ENCODE measurements around the gene FOS. TPM values are rescaled to one million over a fixed set of nuclear protein-coding genes. Genes with fewer than 3 reads are reported as not detected.
"Not testable (repeated sequence)": the region's sequence is repeated elsewhere in the genome, so short reads cannot be mapped to it uniquely, and the experiment has no call there.

FOS gene
- total and polyA plus RNA-seq, 4 donors: 63.7 to 879 (median 131) TPM

DNA sequence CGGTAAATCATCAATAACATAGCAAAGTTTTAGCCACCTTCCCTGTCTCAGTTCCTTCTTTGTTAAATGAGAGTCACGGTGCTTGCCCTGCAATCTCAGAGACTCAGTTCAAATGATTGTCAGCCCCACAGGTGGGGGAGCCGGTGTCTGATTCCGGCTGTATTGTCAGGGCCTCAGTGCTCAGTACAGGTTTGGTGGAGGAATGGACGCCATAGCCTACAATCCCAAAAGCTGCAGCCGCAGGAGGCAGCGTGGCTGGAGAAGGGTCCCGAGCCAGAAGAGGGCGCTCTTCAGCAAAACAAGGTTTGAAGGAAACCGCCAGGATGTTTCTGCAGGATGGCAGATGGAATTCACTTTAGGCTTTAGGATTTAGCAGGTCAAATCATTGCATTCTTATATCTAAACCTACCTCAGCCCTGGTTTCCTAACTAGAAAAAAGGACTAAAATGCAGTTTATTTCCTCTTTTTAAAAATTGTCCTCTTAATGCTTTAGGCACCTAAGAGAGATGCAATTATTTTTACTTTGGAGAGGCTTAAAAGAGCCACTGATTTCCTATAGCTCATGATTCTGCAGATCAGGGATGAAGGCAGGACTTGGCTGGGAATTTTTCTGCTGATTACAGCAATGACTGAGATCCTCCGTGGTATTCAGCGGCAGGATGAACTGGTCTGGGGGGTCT lies 29.2 kb downstream of the FOS start:
- WGBS, 2 donors: 21 to 27% methylated on average over 12 of the region's 12 CpGs
- Histone ChIP-seq H3K9me3 (ENCODE audit: control insufficient read depth in 4 of 4, insufficient read depth in 3 of 4, low read length in 3 of 4) (no peaks in the 10 kb centered on the region), H3K27me3 (ENCODE audit: control insufficient read depth in 3 of 3, insufficient read depth in 3 of 3, low read length in 2 of 3) (no peaks in the 10 kb centered on the region), H3K4me1 (ENCODE audit: control insufficient read depth in 5 of 5, insufficient read depth in 5 of 5, low read length in 5 of 5) (peaks cover 0 to 23% (median 11%) of the 10 kb centered on the region in 5 donors), H3K4me3 (no peak overlapping the region), H3K36me3 (ENCODE audit: control insufficient read depth in 4 of 4, insufficient read depth in 4 of 4, low read length in 4 of 4) (no peaks in the 10 kb centered on the region), H3K27ac (ENCODE audit: low read depth in 1 of 2, low read length in 1 of 2) (no peak overlapping the region), H3K9ac (ENCODE audit: insufficient read depth in 1 of 2, low read length in 2 of 2) (no peak overlapping the region)
- ATAC-seq (ENCODE audit: insufficient read depth, low FRiP score) (peak; percentile 72), DNase-seq (peak; percentile 90 to 91 (median 91))
- TF ChIP-seq, protein P1, sequence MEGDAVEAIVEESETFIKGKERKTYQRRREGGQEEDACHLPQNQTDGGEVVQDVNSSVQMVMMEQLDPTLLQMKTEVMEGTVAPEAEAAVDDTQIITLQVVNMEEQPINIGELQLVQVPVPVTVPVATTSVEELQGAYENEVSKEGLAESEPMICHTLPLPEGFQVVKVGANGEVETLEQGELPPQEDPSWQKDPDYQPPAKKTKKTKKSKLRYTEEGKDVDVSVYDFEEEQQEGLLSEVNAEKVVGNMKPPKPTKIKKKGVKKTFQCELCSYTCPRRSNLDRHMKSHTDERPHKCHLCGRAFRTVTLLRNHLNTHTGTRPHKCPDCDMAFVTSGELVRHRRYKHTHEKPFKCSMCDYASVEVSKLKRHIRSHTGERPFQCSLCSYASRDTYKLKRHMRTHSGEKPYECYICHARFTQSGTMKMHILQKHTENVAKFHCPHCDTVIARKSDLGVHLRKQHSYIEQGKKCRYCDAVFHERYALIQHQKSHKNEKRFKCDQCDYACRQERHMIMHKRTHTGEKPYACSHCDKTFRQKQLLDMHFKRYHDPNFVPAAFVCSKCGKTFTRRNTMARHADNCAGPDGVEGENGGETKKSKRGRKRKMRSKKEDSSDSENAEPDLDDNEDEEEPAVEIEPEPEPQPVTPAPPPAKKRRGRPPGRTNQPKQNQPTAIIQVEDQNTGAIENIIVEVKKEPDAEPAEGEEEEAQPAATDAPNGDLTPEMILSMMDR (IDR thresholded peaks at IDR 0.05; ENCODE audit: control extremely low read depth, extremely low read depth): peak; percentile 93

DNA sequence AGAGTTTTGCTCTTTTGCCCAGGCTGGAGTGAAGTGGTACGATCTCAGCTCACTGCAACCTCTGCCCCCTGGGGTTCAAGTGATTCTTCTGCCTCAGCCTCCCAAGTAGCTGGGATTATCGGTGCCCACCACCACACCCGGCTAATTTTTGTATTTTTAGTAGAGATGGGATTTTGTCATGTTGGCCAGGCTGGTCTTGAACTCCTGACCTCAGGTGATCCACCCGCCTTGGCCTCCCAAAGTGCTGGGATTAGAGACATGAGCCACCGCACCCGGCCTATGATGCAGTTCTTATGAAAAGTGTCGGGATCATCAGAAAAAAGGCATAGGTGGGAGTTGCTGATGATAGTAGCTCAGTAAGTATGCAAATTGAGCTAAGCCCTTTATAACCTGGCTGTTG lies 30.4 kb downstream of the FOS start:
- not testable (repeated sequence) for ATAC-seq (ENCODE audit: insufficient read depth, low FRiP score); H3K9me3 ChIP-seq (ENCODE audit: control insufficient read depth in 4 of 4, insufficient read depth in 3 of 4, low read length in 3 of 4); DNase-seq; H3K27me3 ChIP-seq (ENCODE audit: control insufficient read depth in 3 of 3, insufficient read depth in 3 of 3, low read length in 2 of 3); H3K27ac ChIP-seq (ENCODE audit: low read depth in 1 of 2, low read length in 1 of 2); H3K36me3 ChIP-seq (ENCODE audit: control insufficient read depth in 4 of 4, insufficient read depth in 4 of 4, low read length in 4 of 4); H3K4me3 ChIP-seq; H3K9ac ChIP-seq (ENCODE audit: insufficient read depth in 1 of 2, low read length in 2 of 2)
- WGBS, 2 donors: 94% methylated on average over 7 of the region's 7 CpGs
- H3K4me1 ChIP-seq (ENCODE audit: control insufficient read depth in 5 of 5, insufficient read depth in 5 of 5, low read length in 5 of 5): peaks cover 0 to 23% (median 11%) of the 10 kb centered on the region in 5 donors

DNA sequence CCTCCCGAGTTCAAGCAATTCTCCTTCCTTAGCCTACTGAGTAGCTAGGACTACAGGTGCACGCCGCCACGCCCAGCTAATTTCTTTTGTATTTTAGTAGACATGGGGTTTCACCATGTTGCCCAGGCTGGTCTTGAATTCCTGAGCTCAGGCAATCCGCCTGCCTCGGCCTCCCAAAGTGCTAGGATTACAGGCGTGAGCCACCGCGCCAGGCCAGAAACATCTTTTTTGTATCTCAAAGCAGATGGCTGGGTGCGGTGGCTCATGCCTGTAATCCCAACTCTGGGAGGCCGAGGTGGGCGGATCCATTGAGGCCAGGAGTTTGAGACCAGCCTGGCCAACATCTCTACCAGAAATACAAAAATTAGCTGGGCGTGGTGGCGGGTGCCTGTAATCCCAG lies 30.9 kb downstream of the FOS start:
- not testable (repeated sequence) for H3K9me3 ChIP-seq (ENCODE audit: control insufficient read depth in 4 of 4, insufficient read depth in 3 of 4, low read length in 3 of 4); H3K27ac ChIP-seq (ENCODE audit: low read depth in 1 of 2, low read length in 1 of 2); ATAC-seq (ENCODE audit: insufficient read depth, low FRiP score); H3K4me3 ChIP-seq; H3K9ac ChIP-seq (ENCODE audit: insufficient read depth in 1 of 2, low read length in 2 of 2); H3K36me3 ChIP-seq (ENCODE audit: control insufficient read depth in 4 of 4, insufficient read depth in 4 of 4, low read length in 4 of 4); H3K27me3 ChIP-seq (ENCODE audit: control insufficient read depth in 3 of 3, insufficient read depth in 3 of 3, low read length in 2 of 3); DNase-seq
- peaks cover 0 to 23% (median 11%) of the 10 kb centered on the region in 5 donors for H3K4me1 ChIP-seq (ENCODE audit: control insufficient read depth in 5 of 5, insufficient read depth in 5 of 5, low read length in 5 of 5)
- 98 to 99% methylated on average over 14 of the region's 14 CpGs for WGBS, 2 donors

DNA sequence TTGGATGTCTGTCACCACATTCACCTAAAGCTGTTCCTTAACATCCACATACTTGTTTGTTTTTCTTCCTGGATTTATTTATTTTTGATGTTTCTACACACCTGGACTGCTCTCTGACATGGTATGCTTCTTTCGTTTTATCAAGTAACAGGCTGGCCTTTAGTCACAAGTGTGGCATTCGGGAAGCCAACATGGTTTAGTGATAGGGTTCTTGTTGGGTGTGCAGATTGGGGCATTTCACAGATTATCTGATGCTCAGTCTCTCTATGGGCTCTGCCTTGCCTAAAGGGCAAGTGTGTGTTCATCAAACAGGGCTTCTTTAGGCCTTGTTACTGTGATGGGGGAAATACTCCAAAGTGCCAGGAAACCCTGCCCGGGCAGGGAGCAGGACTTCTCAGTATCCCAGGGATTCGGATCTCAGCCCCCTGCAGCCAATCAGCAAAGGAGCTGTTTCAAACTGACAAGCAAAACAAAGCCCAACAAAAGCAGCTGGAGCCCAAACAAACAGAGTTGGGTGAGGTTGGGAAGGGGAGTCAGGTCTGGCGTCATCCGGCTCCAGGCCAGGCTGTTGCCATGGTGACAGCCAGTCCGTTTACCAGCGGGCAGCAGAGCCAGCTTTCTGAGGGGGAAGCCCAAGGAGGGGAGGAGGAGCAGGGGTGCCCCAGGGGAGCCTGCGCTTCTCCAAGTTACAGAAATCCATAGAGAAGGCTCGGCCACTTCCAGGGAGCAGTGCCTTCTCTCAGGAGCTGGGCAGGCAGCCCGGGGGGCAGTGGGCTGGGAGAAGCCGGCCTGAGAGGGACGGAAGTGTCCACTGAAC lies 31.9 kb downstream of the FOS start:
- H3K27me3 ChIP-seq (ENCODE audit: control insufficient read depth in 3 of 3, insufficient read depth in 3 of 3, low read length in 2 of 3): no peaks in the 10 kb centered on the region
- TF ChIP-seq, protein P1 (IDR thresholded peaks at IDR 0.05; ENCODE audit: control extremely low read depth, extremely low read depth): no peak
- no peaks in the 10 kb centered on the region for H3K36me3 ChIP-seq (ENCODE audit: control insufficient read depth in 4 of 4, insufficient read depth in 4 of 4, low read length in 4 of 4)
- H3K9me3 ChIP-seq (ENCODE audit: control insufficient read depth in 4 of 4, insufficient read depth in 3 of 4, low read length in 3 of 4): no peaks in the 10 kb centered on the region
- ATAC-seq (ENCODE audit: insufficient read depth, low FRiP score): peak; percentile 53
- H3K9ac ChIP-seq (ENCODE audit: insufficient read depth in 1 of 2, low read length in 2 of 2): peak overlapping the region; percentile 73 to 82
- 32 to 52% methylated on average over 13 of the region's 13 CpGs for WGBS, 2 donors
- H3K4me1 ChIP-seq (ENCODE audit: control insufficient read depth in 5 of 5, insufficient read depth in 5 of 5, low read length in 5 of 5): peaks cover 0 to 30% (median 11%) of the 10 kb centered on the region in 5 donors
- peak overlapping the region; percentile 57 to 85 for H3K27ac ChIP-seq (ENCODE audit: low read depth in 1 of 2, low read length in 1 of 2)
- DNase-seq: peak; percentile 95 to 98 (median 98)
- H3K4me3 ChIP-seq: no peak overlapping the region
